ENCODE results near the gene RASL10A. TPM values are rescaled to one million over a fixed set of nuclear protein-coding genes. Genes with fewer than 3 reads are reported as not detected.

The RASL10A gene
- total RNA-seq, 1 experiment from 2014 or later = 1.6 TPM

DNA sequence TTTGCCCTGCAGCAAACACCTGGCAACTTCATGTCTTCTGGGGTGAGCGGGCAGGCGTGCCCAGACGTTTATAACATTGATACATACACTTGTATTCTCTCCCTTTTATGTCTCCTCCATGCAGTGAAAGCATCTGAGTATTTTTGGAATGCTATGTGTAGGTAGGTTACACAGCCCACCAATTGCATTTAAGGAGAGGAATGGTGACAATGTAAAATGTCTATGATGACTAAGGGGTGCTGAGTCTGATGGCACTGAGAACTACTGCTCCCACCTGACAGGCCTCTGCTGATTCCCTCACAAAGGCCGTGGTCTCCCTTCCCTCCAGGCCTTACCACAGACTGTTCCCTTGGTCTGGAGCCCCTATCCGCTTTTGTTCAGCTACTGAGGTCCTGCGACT lies 22.9 kb upstream of the RASL10A start:
- H3K9me3 Mint-ChIP-seq (ENCODE audit: low read depth, unreplicated experiment) = no peaks in the 10 kb centered on the region
- BruUV-seq (replicated peaks) = no TSS peak
- CTCF ChIA-PET = no interaction called here
- no peak overlapping the region for H3K27ac Mint-ChIP-seq (ENCODE audit: unreplicated experiment)
- no peaks in the 10 kb centered on the region for H3K4me1 Mint-ChIP-seq (ENCODE audit: low read depth, unreplicated experiment)
- TF ChIP-seq, protein P1, sequence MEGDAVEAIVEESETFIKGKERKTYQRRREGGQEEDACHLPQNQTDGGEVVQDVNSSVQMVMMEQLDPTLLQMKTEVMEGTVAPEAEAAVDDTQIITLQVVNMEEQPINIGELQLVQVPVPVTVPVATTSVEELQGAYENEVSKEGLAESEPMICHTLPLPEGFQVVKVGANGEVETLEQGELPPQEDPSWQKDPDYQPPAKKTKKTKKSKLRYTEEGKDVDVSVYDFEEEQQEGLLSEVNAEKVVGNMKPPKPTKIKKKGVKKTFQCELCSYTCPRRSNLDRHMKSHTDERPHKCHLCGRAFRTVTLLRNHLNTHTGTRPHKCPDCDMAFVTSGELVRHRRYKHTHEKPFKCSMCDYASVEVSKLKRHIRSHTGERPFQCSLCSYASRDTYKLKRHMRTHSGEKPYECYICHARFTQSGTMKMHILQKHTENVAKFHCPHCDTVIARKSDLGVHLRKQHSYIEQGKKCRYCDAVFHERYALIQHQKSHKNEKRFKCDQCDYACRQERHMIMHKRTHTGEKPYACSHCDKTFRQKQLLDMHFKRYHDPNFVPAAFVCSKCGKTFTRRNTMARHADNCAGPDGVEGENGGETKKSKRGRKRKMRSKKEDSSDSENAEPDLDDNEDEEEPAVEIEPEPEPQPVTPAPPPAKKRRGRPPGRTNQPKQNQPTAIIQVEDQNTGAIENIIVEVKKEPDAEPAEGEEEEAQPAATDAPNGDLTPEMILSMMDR (IDR thresholded peaks at IDR 0.05; ENCODE audit: unreplicated experiment) = no peak
- H3K4me3 Mint-ChIP-seq (ENCODE audit: low read depth, unreplicated experiment) = no peak overlapping the region
- intact Hi-C loops (cut with micrococcal nuclease; ENCODE audit: unreplicated experiment) = no loop called here
- DNase-seq = no peak
- H3K36me3 Mint-ChIP-seq (ENCODE audit: insufficient read depth, unreplicated experiment) = peaks cover 33% of the 10 kb centered on the region
- no peaks in the 10 kb centered on the region for H3K27me3 Mint-ChIP-seq (ENCODE audit: unreplicated experiment)

DNA sequence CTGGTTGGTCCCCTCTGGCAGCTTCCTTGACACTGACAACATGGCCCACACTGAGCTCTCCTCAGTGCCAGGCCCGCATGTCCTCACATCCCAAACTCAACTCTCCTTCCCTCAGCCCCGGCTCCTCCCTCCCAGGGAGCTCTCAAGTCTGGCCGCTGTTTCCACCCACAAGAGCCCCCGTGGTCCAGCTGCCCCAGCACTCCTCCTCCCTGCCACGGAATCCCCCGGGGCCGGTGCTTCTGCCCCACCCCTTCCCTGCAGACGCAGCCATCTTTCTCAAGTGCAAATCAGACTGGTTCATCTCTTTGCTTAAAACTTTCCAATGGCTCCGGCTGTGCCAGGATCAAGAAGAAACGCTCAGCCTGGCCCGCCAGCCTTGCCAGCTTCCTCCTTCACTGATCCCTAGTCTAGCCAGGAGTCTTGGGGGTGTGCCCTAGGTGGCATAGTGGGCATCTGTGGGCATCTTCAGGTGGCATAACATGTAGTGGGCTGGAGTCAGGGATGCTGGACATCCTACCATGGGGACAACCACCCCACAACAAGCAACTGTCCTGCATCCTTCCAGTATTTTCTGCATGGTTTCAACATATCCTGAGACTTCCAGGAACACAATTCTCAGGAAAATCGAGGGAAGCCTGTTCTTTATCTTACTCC lies 22.3 kb upstream of the RASL10A start:
- BruUV-seq (replicated peaks) = no TSS peak
- Mint-ChIP-seq H3K9me3 (ENCODE audit: low read depth, unreplicated experiment) (no peaks in the 10 kb centered on the region), H3K27me3 (ENCODE audit: unreplicated experiment) (no peaks in the 10 kb centered on the region), H3K4me3 (ENCODE audit: low read depth, unreplicated experiment) (no peak overlapping the region), H3K27ac (ENCODE audit: unreplicated experiment) (no peak overlapping the region), H3K36me3 (ENCODE audit: insufficient read depth, unreplicated experiment) (peaks cover 33% of the 10 kb centered on the region), H3K4me1 (ENCODE audit: low read depth, unreplicated experiment) (no peaks in the 10 kb centered on the region)
- CTCF ChIA-PET = no interaction called here
- no peak for DNase-seq
- intact Hi-C loops (cut with micrococcal nuclease; ENCODE audit: unreplicated experiment) = no loop called here
- TF ChIP-seq, protein P1 (IDR thresholded peaks at IDR 0.05; ENCODE audit: unreplicated experiment) = no peak

DNA sequence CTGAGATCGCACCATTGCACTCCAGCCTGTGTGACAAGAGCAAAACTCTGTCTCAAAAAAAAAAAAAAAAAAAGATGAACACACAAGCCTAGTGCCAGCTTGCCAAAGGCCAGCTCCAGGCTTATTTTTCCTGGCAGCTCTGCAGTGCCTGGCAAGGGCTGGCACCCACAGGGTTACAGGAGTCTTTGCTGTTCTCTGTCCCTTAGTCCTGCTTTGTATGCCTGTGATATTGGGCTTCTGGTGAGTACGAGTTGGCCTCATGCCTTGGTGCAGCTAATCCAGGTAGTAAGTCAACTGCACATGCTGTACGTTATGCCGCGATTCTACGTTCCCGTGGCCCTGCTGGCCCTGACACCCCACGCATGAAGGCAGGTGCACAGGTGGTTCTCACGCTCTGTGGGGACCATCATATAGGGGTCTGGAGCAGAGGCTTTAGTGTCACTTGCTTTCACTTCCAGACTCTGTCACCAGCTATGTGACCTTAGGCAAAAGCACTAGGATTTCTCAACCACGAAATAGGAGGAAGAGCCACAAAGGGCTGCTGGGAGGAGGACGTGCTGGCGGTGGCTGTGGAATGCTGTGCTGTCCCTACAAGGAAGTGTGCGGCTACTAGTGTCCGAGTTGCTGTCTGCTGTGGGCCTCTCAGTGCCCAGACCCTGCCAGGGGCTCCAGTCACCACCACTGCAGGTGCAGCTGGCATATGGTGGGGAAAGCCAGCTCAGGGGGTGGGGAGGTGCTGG lies 21.4 kb upstream of the RASL10A start:
- intact Hi-C loops (cut with micrococcal nuclease; ENCODE audit: unreplicated experiment) = no loop called here

DNA sequence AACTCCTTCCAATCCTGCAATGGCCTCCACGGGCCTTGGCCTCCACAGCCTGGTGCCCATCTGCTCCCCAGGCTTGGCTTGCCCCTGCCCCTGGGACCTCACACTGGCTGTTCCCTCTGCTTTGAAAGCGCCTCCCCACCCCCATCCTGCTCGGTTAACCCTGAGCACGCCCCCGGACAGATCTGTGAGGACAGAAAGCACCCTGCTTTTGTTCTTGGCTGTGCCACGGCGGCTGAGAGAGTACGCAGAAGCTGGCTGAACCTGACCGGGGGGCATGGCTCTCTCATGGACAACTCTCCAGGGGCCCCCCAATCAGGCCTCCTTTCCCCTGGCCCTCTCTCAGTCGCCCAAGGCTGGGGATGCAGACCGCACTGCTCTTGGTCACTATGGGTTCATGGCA lies 20.2 kb upstream of the RASL10A start:
- no peaks in the 10 kb centered on the region for H3K4me1 Mint-ChIP-seq (ENCODE audit: low read depth, unreplicated experiment)
- no peak overlapping the region for H3K4me3 Mint-ChIP-seq (ENCODE audit: low read depth, unreplicated experiment)
- CTCF ChIA-PET = no interaction called here
- no peak for DNase-seq
- no TSS peak for BruUV-seq (replicated peaks)
- H3K9me3 Mint-ChIP-seq (ENCODE audit: low read depth, unreplicated experiment) = no peaks in the 10 kb centered on the region
- H3K36me3 Mint-ChIP-seq (ENCODE audit: insufficient read depth, unreplicated experiment) = peaks cover 29% of the 10 kb centered on the region
- no peaks in the 10 kb centered on the region for H3K27me3 Mint-ChIP-seq (ENCODE audit: unreplicated experiment)
- TF ChIP-seq, protein P1 (IDR thresholded peaks at IDR 0.05; ENCODE audit: unreplicated experiment) = no peak
- H3K27ac Mint-ChIP-seq (ENCODE audit: unreplicated experiment) = no peak overlapping the region
- intact Hi-C loops (cut with micrococcal nuclease; ENCODE audit: unreplicated experiment) = no loop called here

More for the DNA sequence above, 21.4 kb upstream of the RASL10A start:
- Mint-ChIP-seq H3K27me3 (ENCODE audit: unreplicated experiment) (no peaks in the 10 kb centered on the region), H3K4me1 (ENCODE audit: low read depth, unreplicated experiment) (no peaks in the 10 kb centered on the region), H3K27ac (ENCODE audit: unreplicated experiment) (no peak overlapping the region), H3K9me3 (ENCODE audit: low read depth, unreplicated experiment) (no peaks in the 10 kb centered on the region), H3K4me3 (ENCODE audit: low read depth, unreplicated experiment) (no peak overlapping the region), H3K36me3 (ENCODE audit: insufficient read depth, unreplicated experiment) (peaks cover 25% of the 10 kb centered on the region)
- no TSS peak for BruUV-seq (replicated peaks)
- no peak for DNase-seq
- TF ChIP-seq, protein P1 (IDR thresholded peaks at IDR 0.05; ENCODE audit: unreplicated experiment) = no peak
- CTCF ChIA-PET = no interaction called here
